GM12872 (cell line): ENCODE results near the gene PDE1C.

ENCODE experiments used
- CTCF ChIP-seq: IDR thresholded peaks from 3 replicates; pipeline ENCODE4 v1.5.1; 2011; ENCODE audit warnings: low read depth, mild to moderate bottlenecking, low read length, moderate library complexity; ENCODE audit not compliant: insufficient read depth

The PDE1C gene

GRCh38 chr7:32044739-32045138, 25.5 kb downstream of the PDE1C start:
- no peak for TF ChIP-seq CTCF

GRCh38 chr7:32043688-32044087, 26.5 kb downstream of the PDE1C start:
- TF ChIP-seq CTCF: no peak

GRCh38 chr7:32042900-32043299, 27.3 kb downstream of the PDE1C start:
- 0 out of 3 replicates have a peak, but pooled peaks have one; percentile 20 for TF ChIP-seq CTCF

GRCh38 chr7:32039000-32039756, 31.0 kb downstream of the PDE1C start:
- TF ChIP-seq CTCF: no peak

GRCh38 chr7:32037650-32038198, 32.5 kb downstream of the PDE1C start:
- TF ChIP-seq CTCF: no peak

GRCh38 chr7:32036557-32036956, 33.6 kb downstream of the PDE1C start:
- TF ChIP-seq CTCF: no peak

GRCh38 chr7:32034052-32034451, 36.2 kb downstream of the PDE1C start:
- TF ChIP-seq CTCF: no peak
